ENCODE measurements around the gene OPN5. TPM values are rescaled to one million over a fixed set of nuclear protein-coding genes. Genes with fewer than 3 reads are reported as not detected.

Gene OPN5
- total and polyA plus RNA-seq, 2 donors (not counting 3 experiments of a cell fraction or from before 2014, with no cell fraction given) = not detected

DNA sequence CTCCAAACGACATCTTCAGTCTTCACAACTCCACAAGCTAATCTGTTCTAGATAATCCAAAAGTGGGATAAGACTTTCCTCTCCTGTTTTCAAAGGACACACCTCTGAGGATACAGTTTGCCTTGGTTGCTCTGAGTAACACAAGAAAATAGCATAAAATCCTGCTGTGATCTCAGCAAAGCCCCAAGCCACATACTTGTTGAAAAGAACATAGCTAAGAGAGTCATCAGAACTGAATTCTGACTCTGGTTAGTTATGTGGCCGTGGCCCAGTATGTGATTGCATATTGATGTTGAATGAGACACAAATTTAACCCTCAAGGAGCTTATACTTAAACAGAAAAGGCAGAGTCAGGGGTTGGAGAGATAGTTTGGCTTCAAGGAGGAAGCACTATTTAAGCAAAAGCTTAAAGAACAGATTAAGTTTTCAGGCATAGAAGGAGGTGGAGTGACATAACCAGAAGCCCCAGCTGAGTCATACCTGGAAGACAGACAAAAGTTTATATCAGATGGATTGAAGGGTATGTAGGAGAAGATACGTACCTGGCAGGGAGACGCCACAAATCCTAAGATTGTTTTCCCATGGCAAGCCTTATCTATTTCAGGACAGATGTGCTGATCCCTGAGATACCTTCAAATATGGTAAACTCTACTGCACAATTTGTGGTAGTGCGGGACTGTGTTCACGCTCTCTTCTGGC lies 41.2 kb downstream of the OPN5 start:
- no peaks in the 10 kb centered on the region for H3K4me1 ChIP-seq (ENCODE audit: control insufficient read depth, extremely low read depth, insufficient read depth, low read length)
- no peaks in the 10 kb centered on the region for H3K36me3 ChIP-seq (ENCODE audit: control insufficient read depth in 2 of 2, extremely low read depth in 1 of 2, insufficient read depth in 2 of 2, low read length in 2 of 2)
- no peak overlapping the region for H3K4me3 ChIP-seq (replicated peaks in 1 of 3; ENCODE audit: insufficient read depth in 1 of 3, low read depth in 1 of 3, low read length in 3 of 3)
- intact Hi-C loops (cut with micrococcal nuclease) = no loop called here
- dilution Hi-C loops (cut with MboI; ENCODE audit: extremely low pct_ligation_motif_present, low sequenced_read_pairs) = no loop called here
- H4K20me1 ChIP-seq (replicated peaks; ENCODE audit: control insufficient read depth, extremely low read depth, insufficient read depth, low read length) = no peaks in the 10 kb centered on the region
- no peaks in the 10 kb centered on the region for H3K9me1 ChIP-seq (replicated peaks; ENCODE audit: control insufficient read depth, extremely low read depth, insufficient read depth, low read length)
- no peak overlapping the region for H3K9ac ChIP-seq (replicated peaks; ENCODE audit: extremely low read depth, insufficient read depth, low read length)
- no peak for DNase-seq (ENCODE audit: low read depth, low spot score)
- H3K27ac ChIP-seq (ENCODE audit: insufficient read depth, low read depth, low read length) = no peak overlapping the region
- no TSS peak for BruUV-seq (replicated peaks)
- H3K4me2 ChIP-seq (ENCODE audit: insufficient read depth, low read length) = no peak overlapping the region
- no peaks in the 10 kb centered on the region for H3K79me2 ChIP-seq (ENCODE audit: control insufficient read depth, insufficient read depth, low read length)
- no peak for FAIRE-seq
- no peaks in the 10 kb centered on the region for H3K27me3 ChIP-seq (ENCODE audit: control insufficient read depth in 2 of 2, insufficient read depth in 2 of 2, low read length in 2 of 2)
- ChIA-PET POLR2A (no interaction called here), CTCF (no interaction called here)
- H3K9me3 ChIP-seq (replicated peaks; ENCODE audit: control insufficient read depth, insufficient read depth, low read length) = no peaks in the 10 kb centered on the region
- TF ChIP-seq GATA2 (IDR thresholded peaks at IDR 0.05; ENCODE audit: insufficient read depth, insufficient read length, low read depth, low read length) (no peak), MYC (IDR thresholded peaks at IDR 0.05; ENCODE audit: low read depth, low read length) (no peak), EZH2 (IDR thresholded peaks at IDR 0.05; ENCODE audit: borderline replicate concordance, low read depth, low read length, severe bottlenecking) (no peak), FOS (IDR thresholded peaks at IDR 0.05; ENCODE audit: borderline replicate concordance, insufficient read depth, low read length) (no peak), JUN (IDR thresholded peaks at IDR 0.05; ENCODE audit: borderline replicate concordance, insufficient read depth, insufficient read length, low read depth) (no peak), POLR2AphosphoS5 (IDR thresholded peaks at IDR 0.05; ENCODE audit: insufficient read depth, low read depth, low read length) (no peak)
- TF ChIP-seq, protein P1, sequence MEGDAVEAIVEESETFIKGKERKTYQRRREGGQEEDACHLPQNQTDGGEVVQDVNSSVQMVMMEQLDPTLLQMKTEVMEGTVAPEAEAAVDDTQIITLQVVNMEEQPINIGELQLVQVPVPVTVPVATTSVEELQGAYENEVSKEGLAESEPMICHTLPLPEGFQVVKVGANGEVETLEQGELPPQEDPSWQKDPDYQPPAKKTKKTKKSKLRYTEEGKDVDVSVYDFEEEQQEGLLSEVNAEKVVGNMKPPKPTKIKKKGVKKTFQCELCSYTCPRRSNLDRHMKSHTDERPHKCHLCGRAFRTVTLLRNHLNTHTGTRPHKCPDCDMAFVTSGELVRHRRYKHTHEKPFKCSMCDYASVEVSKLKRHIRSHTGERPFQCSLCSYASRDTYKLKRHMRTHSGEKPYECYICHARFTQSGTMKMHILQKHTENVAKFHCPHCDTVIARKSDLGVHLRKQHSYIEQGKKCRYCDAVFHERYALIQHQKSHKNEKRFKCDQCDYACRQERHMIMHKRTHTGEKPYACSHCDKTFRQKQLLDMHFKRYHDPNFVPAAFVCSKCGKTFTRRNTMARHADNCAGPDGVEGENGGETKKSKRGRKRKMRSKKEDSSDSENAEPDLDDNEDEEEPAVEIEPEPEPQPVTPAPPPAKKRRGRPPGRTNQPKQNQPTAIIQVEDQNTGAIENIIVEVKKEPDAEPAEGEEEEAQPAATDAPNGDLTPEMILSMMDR (IDR thresholded peaks at IDR 0.05; ENCODE audit: extremely low read depth in 1 of 2, insufficient read depth in 1 of 2, low read depth in 1 of 2, low read length in 2 of 2) = no peak
- H2AFZ ChIP-seq (ENCODE audit: low read depth, low read length) = no peak overlapping the region

Measured in endothelial cell of umbilical vein (primary cell).